HG03439 (cell line): ENCODE data around the gene OR5AC2.

ENCODE experiments used
- ATAC-seq: cut with Tn5 transposase; IDR thresholded peaks from one replicate; pipeline ENCODE4 v1.9.1; 2021; ENCODE audit warnings: mild to moderate bottlenecking, moderate library complexity; ENCODE audit not compliant: unreplicated experiment

OR5AC2 gene, protein sequence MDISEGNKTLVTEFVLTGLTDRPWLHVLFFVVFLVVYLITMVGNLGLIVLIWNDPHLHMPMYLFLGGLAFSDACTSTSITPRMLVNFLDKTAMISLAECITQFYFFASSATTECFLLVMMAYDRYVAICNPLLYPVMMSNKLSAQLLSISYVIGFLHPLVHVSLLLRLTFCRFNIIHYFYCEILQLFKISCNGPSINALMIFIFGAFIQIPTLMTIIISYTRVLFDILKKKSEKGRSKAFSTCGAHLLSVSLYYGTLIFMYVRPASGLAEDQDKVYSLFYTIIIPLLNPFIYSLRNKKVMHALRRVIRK

DNA sequence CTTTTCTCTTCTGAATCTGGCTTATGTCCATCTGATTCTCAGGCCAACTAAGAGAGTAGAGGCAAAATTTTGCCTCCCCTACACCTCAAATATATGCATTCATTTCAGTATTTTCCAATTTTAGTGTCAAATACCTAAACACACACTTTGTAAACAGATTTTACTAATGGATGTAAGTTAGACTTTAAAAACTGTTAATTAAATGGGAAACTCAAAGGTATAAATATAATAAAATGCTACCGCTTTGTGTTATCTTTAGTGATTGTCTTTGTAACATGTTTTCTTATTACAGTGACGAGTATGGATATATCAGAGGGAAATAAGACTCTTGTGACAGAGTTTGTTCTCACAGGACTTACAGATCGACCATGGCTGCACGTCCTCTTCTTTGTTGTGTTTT is at the start of gene OR5AC2:
Gene OR5AC2 (plus strand): TSS at position 301 of the 400 bp plus-strand sequence. CDS start 0 bp downstream, at position 301.
- no peak for ATAC-seq

DNA sequence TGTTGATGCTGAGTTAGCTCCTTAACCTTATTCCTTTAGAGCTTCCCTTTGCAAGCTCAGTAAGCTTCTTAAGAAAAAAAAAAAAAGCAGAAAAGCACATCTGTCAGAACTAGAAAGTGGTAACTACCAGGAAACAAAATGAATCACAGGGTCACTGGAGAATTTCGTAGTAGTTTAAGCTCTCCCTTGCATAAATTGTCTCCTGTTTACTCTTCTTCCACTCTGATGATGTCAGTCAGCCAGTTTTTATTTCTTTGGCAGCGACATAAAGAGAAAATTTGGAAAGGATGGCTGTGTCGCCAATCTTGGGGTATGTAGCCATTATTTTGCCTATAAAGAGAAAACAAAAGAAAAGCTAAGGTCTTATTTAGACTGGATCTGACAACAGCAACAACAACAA is 48.7 kb upstream of the OR5AC2 start:
- ATAC-seq: no peak

DNA sequence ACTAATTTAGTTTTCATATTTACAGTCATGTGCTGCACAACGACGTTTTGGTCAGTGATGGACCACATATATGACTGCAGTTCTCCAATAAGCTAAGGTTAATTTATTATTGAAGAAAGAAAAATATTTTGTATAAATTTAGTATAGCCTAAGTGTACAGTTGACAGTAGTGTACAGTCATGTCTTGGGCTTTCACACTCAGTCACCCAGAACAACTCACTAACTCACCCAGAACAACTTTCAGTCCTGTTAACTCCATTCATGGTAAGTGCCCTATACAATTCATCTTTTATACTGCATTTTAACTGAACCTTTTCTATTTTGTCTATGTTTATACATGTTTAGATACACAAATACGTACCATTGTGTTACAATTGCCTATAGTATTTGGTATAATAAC is 48.1 kb upstream of the OR5AC2 start:
- ATAC-seq: peak; percentile 4

DNA sequence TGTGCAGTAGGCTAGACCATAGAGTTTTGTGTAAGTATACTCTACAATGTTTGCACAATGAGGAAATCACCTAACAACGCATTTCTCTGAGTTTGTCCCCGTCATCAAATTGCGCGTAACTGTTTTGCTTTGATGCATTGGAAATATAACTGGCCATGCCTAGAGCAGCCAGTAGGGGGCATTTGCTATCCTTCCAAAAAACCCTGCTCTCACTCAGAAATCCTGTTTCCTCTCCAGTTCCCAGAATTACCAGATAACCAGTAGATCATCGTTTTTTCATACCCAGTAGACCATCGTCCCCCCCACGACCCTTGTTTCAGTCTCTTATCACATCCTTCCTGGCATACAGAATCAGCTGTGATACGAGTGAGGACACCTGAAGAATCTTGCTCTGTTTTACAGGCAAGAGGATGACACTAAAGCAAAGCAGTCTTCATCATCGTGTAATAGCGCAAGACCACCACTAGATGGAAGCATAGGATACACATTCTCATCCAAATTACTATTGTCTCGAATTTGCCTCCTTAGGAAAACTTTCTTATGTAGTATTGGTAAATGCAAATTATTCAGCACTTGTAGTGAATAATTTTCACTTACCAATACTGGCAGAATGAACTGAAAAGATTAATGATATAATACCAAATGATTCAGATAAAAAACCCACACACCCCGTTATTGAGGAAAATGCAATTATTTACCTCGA is 47.5 kb upstream of the OR5AC2 start:
- ATAC-seq: peak; percentile 94

DNA sequence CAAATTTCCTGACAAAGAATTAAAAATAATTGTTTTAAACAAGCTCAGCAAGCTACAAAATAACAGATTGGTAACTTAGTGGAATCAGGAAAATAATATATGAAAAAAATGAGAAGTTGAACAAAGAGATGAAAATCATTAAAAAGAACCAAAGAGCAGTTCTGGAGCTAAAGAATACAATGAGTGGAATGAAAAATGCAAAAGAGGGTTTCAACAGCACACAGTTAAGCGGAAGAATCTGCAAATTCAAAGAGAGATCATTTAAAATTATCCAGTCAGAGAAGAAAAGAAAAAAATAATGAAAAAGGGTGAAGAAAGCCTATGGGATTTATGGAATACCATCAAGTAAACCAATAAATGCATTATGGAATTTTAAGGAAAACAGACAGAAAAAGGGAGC is 45.6 kb upstream of the OR5AC2 start:
- ATAC-seq: no peak

DNA sequence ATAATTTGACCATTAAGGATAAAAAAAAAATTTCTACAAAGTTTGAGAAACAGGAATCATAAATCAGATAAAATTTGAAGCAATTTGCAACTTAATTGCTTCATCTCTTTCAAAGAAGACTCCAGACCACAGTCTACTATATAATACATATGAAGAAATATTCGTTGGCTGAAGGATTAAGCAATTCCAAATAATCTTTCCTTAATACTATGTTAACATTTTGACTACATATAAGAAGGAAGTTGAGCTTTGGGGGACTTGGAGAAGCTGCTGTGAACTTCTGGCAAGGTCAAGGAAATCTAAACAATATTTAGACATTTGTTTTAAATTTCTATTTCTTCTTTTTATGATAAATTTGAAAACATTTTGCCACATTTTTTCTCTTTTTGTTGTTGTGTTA is 38.4 kb upstream of the OR5AC2 start:
- no peak for ATAC-seq

DNA sequence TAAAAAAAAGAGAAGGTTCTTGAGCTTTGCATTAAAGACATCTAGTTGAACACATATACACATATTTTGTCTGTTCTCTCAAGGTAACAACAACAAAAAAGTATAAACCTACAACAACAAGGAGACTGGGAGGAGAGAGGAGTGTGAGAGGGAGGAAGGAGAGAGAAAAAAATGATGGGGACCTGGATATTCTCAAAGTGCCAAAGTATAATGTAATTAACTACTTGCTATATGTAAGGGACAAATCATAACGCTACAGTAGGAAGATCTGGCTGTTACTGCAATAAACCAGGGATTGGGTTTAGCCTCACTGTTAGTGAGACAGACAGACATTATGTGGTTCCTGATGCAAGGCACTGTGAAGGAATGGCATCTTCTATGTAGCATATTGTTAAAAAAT is 37.7 kb upstream of the OR5AC2 start:
- no peak for ATAC-seq

DNA sequence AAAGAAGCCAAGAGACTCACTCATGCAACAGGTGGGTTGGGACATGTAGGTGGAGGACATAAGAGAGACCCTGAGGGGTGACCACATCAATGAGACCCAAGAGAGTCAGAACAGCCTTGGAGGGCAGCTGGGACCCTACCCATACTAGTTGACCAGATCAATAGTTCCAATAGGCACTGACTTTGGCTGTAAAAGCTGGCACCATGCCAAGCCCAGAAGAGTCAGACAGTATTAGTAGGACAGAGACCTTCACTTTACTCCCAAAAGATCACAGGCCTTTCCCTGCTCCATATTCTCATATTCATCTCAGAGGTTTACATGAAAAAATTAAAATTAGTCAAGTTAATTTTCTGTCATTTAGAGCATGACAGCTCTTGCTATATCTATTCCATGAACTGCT is 30.9 kb upstream of the OR5AC2 start:
- ATAC-seq: no peak

DNA sequence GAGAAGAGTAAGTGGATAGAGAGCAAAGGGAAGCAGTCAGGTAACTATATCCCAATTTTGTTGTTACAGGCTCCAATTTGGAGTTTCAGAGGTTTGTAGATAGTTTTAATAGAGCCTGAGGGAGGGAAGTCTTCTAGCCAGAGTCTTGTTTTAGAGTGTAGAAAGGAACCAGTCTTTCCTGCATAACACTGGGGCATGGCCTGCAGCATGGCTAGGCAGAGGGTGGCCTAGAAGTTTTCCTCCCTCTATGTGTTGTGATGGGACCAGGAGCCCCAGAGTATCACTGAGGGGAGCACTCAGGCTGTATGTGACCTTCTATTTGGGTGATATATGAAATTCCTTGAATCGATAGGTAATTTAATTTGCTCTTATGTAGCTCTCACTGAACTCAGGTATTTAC is 29.3 kb upstream of the OR5AC2 start:
- no peak for ATAC-seq

DNA sequence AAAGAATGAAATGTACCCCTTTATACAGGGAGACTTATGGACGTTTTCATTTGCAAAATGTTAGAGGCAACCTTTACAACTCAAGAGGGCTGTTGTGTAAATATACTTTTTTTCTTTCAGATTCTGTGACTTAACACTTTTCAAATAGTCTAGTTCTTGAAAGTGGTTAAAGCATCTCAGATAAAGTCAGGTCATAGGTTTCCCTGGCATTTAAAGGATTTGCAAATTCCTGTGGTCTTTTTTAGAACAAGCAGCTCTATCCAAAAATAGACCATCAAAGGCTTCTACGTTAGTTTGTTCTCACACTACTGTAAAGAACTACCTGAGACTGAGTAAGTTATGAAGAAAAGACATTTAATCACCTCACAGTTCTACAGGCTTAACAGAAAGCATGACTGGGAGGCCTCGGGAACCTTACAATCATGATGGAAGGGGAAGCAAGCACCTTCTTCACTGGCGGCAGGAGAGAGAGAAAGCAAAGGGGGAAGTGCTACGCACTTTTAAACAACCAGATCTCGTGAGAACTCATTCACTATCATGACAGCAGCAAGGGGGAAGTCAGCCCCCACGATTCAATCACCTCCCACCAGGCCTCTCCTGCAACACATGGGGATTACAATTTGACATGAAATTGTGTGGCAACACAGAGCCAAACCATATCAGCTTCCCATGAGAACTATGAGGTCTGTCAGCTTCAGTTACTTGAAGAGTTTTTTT is 28.6 kb upstream of the OR5AC2 start:
- no peak for ATAC-seq

DNA sequence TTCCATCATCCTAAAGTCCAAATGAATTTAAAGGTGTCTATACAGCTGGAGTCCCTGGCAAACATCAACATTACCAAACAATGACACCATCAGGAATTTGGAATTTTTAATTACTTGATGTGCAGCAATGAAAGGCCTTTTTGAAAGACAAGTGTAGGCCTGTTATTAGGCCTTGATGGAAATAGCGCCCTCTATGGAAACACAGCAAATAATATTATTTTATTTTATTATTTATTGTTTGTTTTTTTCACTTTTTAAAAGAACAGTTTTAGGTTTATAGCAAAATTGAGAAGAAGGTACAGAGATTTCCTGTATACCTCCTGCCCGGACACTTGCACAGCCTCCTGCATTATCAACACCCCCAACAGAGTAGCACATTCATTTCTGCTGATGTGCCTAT is 18.1 kb upstream of the OR5AC2 start:
- ATAC-seq: no peak

DNA sequence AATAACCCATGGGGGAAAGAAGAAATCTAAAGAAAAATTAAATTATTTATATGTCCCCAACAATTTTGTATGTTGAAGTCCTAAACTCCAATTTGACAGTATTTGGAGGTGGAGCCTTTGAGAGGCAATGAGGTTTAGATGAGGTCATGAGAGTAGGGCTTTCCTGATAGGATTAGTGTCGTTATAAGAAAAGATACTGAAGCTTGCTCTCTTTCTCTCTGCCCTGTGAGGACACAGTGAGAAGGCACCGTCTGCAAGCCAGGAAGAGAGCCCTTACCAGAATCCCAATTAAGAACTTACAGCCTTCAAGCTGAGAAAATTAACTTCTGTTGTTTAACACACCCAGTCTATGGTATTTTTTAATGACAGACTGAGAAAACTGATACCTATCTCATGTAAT is 16.1 kb upstream of the OR5AC2 start:
- ATAC-seq: no peak

DNA sequence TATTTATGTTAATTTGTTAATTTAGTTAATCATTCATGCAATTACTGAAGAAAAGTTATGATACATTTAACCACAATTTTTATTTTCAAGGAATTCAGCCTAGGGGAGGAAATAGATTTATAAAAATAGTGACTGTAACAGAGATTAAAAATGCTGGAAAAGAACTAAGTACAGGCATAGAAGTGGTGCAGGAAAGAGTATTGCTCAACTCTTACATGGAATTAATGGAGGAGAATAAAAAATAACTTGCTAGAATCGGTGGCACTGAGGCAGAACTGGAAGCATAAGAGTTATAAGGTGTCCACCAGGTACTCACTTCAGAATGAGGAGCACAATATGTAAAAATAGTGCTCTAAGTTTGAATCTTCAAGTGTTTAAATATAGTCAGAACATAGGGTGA is 13.5 kb upstream of the OR5AC2 start:
- no peak for ATAC-seq

DNA sequence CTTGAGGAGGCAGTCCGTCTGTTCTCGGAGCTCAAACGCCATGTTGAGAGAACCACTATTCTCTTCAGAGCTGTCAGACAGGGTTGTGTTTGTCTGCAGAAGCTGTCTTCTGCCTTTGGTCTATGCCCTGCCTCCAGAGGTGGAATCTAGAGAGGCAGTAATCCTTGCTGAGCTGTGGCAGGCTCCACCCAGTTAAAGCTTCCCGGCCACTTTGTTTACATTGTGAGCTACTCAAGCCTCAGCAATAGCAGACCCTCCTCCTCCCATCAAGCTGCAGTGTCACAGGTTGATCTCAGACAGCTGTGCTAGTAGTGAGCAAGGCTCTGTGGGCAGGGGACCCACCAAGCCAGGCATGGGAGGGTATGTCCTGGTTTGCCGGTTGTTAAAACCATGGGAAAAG is 8.9 kb downstream of the OR5AC2 start:
- ATAC-seq: no peak

DNA sequence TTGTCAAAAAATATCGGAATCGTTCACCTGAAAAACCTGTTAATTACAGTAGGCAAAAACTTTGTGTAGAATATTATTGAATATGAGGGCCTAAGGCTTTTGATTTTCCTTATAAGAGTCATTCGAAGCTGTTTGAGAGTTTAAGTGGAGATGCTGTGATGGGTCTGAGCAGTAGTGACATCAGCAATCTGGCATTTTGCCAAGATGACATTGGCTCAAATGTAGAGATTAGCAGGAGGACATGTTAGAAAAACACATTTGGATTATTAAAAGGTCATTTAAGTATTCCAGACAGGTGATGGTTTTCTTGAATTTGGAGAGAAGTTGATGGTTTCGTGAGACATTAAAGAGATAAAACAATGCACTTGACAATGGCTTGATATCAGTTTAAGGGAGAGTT is 12.9 kb downstream of the OR5AC2 start:
- ATAC-seq: no peak

DNA sequence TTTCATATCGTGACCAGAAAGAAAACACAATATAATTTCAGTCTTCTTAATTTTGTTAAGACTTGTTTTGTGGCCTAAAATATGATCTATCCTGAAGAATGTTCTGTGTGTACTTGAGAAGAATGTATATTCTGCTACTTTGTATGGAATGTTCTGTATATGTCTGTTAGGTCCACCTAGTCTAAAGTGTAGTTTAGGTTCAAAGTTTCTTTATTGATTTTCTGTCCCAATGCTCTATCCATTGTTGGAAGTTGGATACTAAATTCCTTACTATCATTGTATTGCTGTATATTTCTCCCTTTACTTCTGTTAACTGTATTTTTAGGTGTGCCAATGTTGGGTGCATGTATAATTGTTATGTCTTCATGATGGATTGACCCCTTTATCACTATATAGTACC is 21.2 kb downstream of the OR5AC2 start:
- ATAC-seq: no peak

DNA sequence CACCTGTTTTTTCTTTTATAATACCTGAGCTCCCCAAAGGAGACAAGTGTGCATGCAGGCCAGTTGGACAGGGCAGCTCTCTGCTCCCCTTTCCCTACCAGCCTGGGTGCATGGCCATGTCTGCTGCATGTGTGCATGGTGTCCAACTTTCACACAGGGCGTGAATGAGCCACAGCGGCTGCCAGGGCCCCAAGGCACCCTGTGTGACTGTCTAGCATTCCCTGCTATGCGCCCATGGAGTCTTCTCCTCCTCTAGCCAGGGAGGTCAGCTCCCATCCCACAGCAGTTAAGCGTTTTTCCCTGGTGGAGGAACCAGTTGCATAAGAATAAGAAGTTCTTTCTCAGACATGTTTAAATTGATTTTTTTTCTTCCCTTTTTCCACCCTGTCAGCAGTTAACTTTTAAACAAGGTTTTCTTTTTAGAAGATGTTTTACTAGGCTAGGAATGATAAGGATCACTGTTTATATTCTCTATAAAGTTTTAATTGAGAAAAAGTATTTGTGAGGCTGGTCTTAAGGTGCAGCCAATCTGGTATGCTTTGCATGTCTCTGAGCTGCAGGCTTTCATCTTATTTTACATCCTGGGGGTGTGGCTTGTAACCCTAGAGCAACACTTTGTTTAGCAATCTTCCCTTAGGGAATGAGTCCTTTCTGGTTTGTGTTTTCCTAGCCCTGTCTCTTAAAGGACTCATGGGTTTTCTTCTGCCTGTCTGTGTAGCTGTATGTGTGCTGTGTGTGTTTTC is 23.0 kb downstream of the OR5AC2 start:
- no peak for ATAC-seq

DNA sequence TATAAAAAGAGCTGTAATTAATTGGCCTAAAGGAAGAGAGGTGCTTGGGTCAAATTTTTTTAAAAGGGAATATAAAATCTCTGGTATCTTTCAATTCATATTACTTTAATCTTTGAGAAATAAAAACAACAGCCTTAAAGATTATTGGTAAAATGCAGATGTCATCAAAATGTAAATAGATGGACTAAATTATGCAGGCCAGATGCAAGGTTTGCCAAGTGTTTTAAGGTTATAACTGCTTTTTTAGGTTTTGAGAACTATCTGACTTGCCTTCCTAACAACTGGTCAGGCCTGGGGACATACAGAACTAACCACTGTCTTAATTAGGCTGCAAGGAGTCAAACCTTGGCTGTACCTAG is 23.6 kb downstream of the OR5AC2 start:
- no peak for ATAC-seq

DNA sequence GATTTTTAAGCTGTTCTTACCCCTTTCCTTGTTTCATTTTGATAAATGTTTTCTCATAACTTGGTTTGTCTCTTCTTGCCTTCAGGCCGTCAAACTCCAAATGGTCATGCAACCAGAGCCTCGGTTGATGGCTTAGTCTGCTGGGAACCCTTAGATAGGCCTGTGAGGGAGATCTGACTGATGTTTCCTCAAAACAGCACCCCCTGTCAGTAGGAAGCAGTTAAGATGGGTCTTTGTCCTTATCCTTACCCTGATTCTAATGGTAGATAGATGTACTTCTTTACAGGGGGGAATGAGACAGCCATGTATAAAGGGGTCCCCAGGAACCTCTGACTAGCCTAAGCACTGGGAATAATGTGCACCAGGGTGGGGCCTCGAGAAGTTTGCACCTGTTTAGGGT is 27.3 kb downstream of the OR5AC2 start:
- ATAC-seq: no peak

DNA sequence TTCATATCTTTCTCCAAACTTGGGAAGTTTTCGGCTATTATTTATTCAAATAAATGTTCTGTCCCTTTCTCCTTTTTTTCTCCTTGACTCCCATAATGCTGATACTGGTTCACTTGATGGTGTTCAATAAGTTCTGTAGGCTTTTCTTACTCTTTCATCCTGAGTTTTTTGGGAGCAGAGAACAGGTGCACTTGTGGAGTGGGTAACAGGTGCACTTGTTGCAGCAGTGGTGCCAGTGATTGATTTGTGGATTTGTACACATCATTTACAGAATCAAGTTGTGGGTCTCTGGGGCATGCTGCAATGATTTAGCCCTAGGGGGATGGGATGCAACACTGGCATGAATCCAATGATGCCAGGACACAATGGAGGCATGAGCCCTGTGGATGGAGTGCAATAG is 28.7 kb downstream of the OR5AC2 start:
- ATAC-seq: no peak

DNA sequence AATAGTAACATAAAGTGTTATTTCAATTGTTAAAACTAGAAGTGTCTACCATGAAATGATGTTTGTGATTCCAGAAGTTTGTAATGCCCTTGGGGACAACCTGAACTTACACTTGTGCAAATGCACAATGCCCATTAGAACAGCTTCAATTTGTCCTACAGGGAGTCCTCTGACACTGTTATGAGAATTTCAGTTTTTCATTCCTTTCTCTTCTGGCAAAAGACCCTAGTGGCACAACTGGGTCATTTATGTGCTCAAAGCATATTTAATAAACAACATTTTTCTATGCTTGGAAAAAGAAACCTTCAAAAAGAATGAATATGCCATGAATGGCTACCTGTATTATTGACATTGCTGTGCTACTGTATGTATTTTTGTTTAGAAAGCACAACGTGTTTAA is 43.4 kb downstream of the OR5AC2 start, which contains the start of gene OR5H1:
Gene OR5H1 (plus strand): TSS at position 301 of the 400 bp plus-strand sequence. CDS start 1,977 bp downstream, outside the sequence.
- ATAC-seq: no peak
